ENCODE results near the gene FANCC. TPM values are rescaled to one million over a fixed set of nuclear protein-coding genes. Genes with fewer than 3 reads are reported as not detected.

The FANCC gene
- total RNA-seq, 4 donors from 2014 or later = 2.2 to 9.3 (median 6.5) TPM

GRCh38 chr9:95349091-95350038 is 31.9 kb upstream of the FANCC start:
- peaks cover 0 to 51% (median 6%) of the 10 kb centered on the region in 4 donors for H3K27me3 ChIP-seq
- TF ChIP-seq, protein P1, sequence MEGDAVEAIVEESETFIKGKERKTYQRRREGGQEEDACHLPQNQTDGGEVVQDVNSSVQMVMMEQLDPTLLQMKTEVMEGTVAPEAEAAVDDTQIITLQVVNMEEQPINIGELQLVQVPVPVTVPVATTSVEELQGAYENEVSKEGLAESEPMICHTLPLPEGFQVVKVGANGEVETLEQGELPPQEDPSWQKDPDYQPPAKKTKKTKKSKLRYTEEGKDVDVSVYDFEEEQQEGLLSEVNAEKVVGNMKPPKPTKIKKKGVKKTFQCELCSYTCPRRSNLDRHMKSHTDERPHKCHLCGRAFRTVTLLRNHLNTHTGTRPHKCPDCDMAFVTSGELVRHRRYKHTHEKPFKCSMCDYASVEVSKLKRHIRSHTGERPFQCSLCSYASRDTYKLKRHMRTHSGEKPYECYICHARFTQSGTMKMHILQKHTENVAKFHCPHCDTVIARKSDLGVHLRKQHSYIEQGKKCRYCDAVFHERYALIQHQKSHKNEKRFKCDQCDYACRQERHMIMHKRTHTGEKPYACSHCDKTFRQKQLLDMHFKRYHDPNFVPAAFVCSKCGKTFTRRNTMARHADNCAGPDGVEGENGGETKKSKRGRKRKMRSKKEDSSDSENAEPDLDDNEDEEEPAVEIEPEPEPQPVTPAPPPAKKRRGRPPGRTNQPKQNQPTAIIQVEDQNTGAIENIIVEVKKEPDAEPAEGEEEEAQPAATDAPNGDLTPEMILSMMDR (IDR thresholded peaks at IDR 0.05) = no peak
- TF ChIP-seq POLR2A (IDR thresholded peaks at IDR 0.05) = no peak
- no peaks in the 10 kb centered on the region for H3K9me3 ChIP-seq
- no peak overlapping the region for H3K27ac ChIP-seq
- H3K4me3 ChIP-seq = peak overlapping the region; percentile 8 to 55 (median 24)
- peaks cover 7 to 17% (median 10%) of the 10 kb centered on the region in 3 donors for H3K4me1 ChIP-seq
- WGBS, 2 donors = 27 to 51% methylated on average over 10 to 13 of the region's 95 CpGs
- H3K36me3 ChIP-seq = no peaks in the 10 kb centered on the region
- DNase-seq = no peak
- intact Hi-C loops (cut with DNase I) = no loop called here

DNA sequence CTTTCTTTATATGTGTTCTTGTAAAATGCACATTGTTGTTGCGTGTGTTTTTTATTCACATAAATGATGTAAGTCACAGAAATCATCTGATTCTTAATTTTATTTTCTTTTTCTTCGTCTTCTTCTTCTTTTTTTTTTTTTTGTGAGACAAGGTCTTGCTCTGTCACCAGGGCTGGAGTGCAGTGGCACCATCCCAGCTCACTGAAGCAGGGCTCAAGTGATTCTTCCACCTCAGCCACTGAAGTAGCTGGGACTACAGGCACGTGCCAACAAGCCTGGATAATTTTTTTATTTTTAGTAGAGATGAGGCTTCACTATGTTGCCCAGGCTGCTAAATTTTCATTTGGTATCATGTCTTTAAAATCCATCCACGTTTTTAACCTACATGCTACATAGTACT is 28.5 kb upstream of the FANCC start:
- intact Hi-C loops (cut with DNase I) = no loop called here

GRCh38 chr9:95344735-95345325 is 27.3 kb upstream of the FANCC start:
- no peak overlapping the region for H3K27ac ChIP-seq

More for the DNA sequence above, 28.5 kb upstream of the FANCC start:
- 78 to 80% methylated on average over 4 of the region's 4 CpGs for WGBS, 2 donors
- no peaks in the 10 kb centered on the region for H3K9me3 ChIP-seq
- no peak overlapping the region for H3K27ac ChIP-seq
- TF ChIP-seq POLR2A (IDR thresholded peaks at IDR 0.05) = no peak
- TF ChIP-seq, protein P1 (IDR thresholded peaks at IDR 0.05) = no peak
- peaks cover 0 to 47% (median 6%) of the 10 kb centered on the region in 4 donors for H3K27me3 ChIP-seq
- no peaks in the 10 kb centered on the region for H3K36me3 ChIP-seq
- H3K4me3 ChIP-seq = no peak overlapping the region
- H3K4me1 ChIP-seq = peaks cover 7 to 17% (median 10%) of the 10 kb centered on the region in 3 donors
- DNase-seq = no peak

DNA sequence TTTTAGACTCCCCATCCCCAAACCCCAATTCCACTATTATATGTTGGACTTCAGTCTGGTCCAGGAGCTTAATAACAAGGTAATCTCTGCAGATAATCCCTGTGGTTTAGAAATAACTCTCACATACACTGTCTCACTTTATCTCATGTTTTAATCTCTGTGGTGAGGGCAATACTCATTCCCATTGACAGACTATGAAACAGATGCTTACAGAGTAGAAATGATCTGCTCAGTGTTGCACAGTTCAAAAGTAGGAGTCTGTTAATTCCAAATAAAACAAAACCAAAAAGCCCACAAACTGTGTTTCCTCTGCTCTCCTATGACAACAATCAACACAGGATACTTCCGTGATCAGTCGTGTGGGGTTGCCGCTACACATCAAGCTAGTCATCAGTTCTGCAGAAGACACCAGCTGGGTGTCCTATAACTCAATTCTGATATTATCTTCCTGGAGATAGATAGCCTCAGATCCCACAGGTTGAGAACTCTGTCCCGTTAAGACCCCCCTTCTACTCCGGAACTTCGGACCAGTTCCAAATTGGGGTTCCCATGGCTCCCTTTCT is 26.3 kb upstream of the FANCC start:
- DNase-seq = no peak
- Histone ChIP-seq H3K4me3 (no peak overlapping the region), H3K27ac (no peak overlapping the region), H3K36me3 (no peaks in the 10 kb centered on the region), H3K27me3 (peaks cover 0 to 25% (median under 1%) of the 10 kb centered on the region in 4 donors), H3K4me1 (peaks cover 0 to 4% (median under 1%) of the 10 kb centered on the region in 3 donors), H3K9me3 (no peaks in the 10 kb centered on the region)
- TF ChIP-seq POLR2A (IDR thresholded peaks at IDR 0.05) = no peak
- TF ChIP-seq, protein P1 (IDR thresholded peaks at IDR 0.05) = no peak
- intact Hi-C loops (cut with DNase I) = no loop called here
- 89 to 92% methylated on average over 6 of the region's 6 CpGs for WGBS, 2 donors

More at GRCh38 chr9:95344735-95345325, 27.3 kb upstream of the FANCC start:
- Histone ChIP-seq H3K36me3 (no peaks in the 10 kb centered on the region), H3K27me3 (peaks cover 0 to 35% (median 6%) of the 10 kb centered on the region in 4 donors), H3K9me3 (no peaks in the 10 kb centered on the region), H3K4me1 (peaks cover 5 to 14% (median 10%) of the 10 kb centered on the region in 3 donors), H3K4me3 (no peak overlapping the region)
- intact Hi-C loops (cut with DNase I) = no loop called here
- WGBS, 2 donors = 64 to 69% methylated on average over 3 of the region's 3 CpGs
- TF ChIP-seq, protein P1 (IDR thresholded peaks at IDR 0.05) = no peak
- TF ChIP-seq POLR2A (IDR thresholded peaks at IDR 0.05) = no peak
- no peak for DNase-seq
